OCI-LY7 (cell line): ENCODE results near the gene SCLY. TPM values are rescaled to one million over a fixed set of nuclear protein-coding genes. Genes with fewer than 3 reads are reported as not detected.

Experiments used
- BruUV-seq: library from RNA; stranded (reverse); fragments of 400-500 nt; replicated peaks from 2 replicates; lab custom pipeline; 2021; lab: Mats Ljungman, UMichigan
- CTCF ChIA-PET: fragments of 300-600 bp; sonication (Branson Sonifier 250); formaldehyde crosslinking; loops from one replicate; lab custom pipeline; 2022; ENCODE audit warnings: antibody characterized with exemption; ENCODE audit not compliant: unreplicated experiment; lab: Charles Lee
- POLR2A ChIA-PET: fragments of 300-600 bp; sonication (Branson Sonifier 250); formaldehyde crosslinking; loops from one replicate; lab custom pipeline; 2022; ENCODE audit warnings: antibody characterized with exemption; lab: Charles Lee
- DNase-seq: peaks from one replicate; pipeline ENCODE4 v3.0.0-alpha.2; 2015; ENCODE audit warnings: low spot score
- H2AFZ ChIP-seq: fragments of 200-600 bp; sonication (generic), shearing (Covaris generic); 2 replicates; pipeline ENCODE4 v1.6.1; 2014; ENCODE audit warnings: mild to moderate bottlenecking, antibody characterized with exemption, low read length, moderate library complexity
- H3K27ac ChIP-seq: fragments of 200-600 bp; sonication (generic); 2 replicates; pipeline ENCODE4 v1.5.1; 2014; ENCODE audit warnings: mixed run types, low read depth, mild to moderate bottlenecking, moderate library complexity, low read length, inconsistent platforms; ENCODE audit not compliant: poor library complexity, severe bottlenecking
- H3K36me3 ChIP-seq: fragments of 200-600 bp; sonication (generic); 2 replicates; pipeline ENCODE4 v1.6.1; 2014; ENCODE audit warnings: mild to moderate bottlenecking, antibody characterized with exemption, low read length, moderate library complexity, mixed read lengths; ENCODE audit not compliant: insufficient read depth
- H3K4me1 ChIP-seq: fragments of 200-600 bp; sonication (generic); 2 replicates; pipeline ENCODE4 v1.5.1; 2014; ENCODE audit warnings: mild to moderate bottlenecking, low read length; ENCODE audit not compliant: insufficient read depth, poor library complexity, severe bottlenecking
- H3K4me2 ChIP-seq: fragments of 200-600 bp; sonication (generic); 2 replicates; pipeline ENCODE4 v1.6.1; 2014; ENCODE audit warnings: mild to moderate bottlenecking, low read length
- H3K4me3 ChIP-seq: fragments of 200-600 bp; sonication (generic); 2 replicates; pipeline ENCODE4 v1.5.1; 2014; ENCODE audit warnings: mild to moderate bottlenecking, low read depth, low read length; ENCODE audit not compliant: poor library complexity, severe bottlenecking
- H3K79me2 ChIP-seq: fragments of 200-600 bp; sonication (generic); 2 replicates; pipeline ENCODE4 v1.6.1; 2016; ENCODE audit warnings: low read depth, mild to moderate bottlenecking, low read length, moderate library complexity, mixed read lengths; ENCODE audit not compliant: insufficient read depth
- H3K9me2 ChIP-seq: fragments of 200-600 bp; sonication (generic); 2 replicates; pipeline ENCODE4 v1.6.1; 2016; ENCODE audit warnings: mild to moderate bottlenecking, low read length, mixed read lengths; ENCODE audit not compliant: insufficient read depth
- H3K9me3 ChIP-seq: fragments of 200-600 bp; sonication (generic); 2 replicates; pipeline ENCODE4 v1.6.1; 2014; ENCODE audit warnings: mild to moderate bottlenecking, mixed run types, low read length, mixed read lengths
- H4K20me1 ChIP-seq: fragments of 200-600 bp; sonication (generic); 2 replicates; pipeline ENCODE4 v1.6.1; 2014; ENCODE audit warnings: mild to moderate bottlenecking, antibody characterized with exemption, low read length, moderate library complexity, mixed read lengths; ENCODE audit not compliant: insufficient read depth
- CTCF ChIP-seq: fragments of 200-600 bp; sonication (generic); conservative IDR thresholded peaks from 2 replicates; pipeline ENCODE4 v1.5.1; 2014; ENCODE audit warnings: mild to moderate bottlenecking, antibody characterized with exemption, low read length, moderate library complexity, mixed read lengths
- EZH2phosphoT487 ChIP-seq: fragments of 200-600 bp; sonication (generic); IDR thresholded peaks from 2 replicates; pipeline ENCODE4 v1.6.1; 2018; ENCODE audit warnings: low read depth, borderline replicate concordance, mild to moderate bottlenecking, mixed run types, antibody characterized with exemption, low read length, moderate library complexity, mixed read lengths
- intact Hi-C: fragments of 100-400 bp; cut with micrococcal nuclease; formaldehyde crosslinking; loops from one replicate; pipeline ENCODE4 v1.10.0; 2022; ENCODE audit not compliant: unreplicated experiment
- total RNA-seq, 2 experiments: library from RNA; depleted of rRNA in 1 of 2; stranded (reverse); fragments of >200 nt in 1 of 2; shearing (Covaris generic) in 1 of 2; gene quantifications; 2 replicates each; pipeline ENCODE4 v1.2.3, GENCODE V29; 2014 to 2022

SCLY gene
- total RNA-seq, 2 experiments from 2014 or later, result 29.9 to 41.7 TPM

GRCh38 chr2:238023608-238024007 lies 37.2 kb upstream of the SCLY start:
- H3K4me2 ChIP-seq, result no peak overlapping the region
- no peak overlapping the region for H3K4me3 ChIP-seq
- no peaks in the 10 kb centered on the region for H3K4me1 ChIP-seq
- no peak for DNase-seq
- no peaks in the 10 kb centered on the region for H3K9me2 ChIP-seq
- ChIA-PET CTCF (no interaction called here), POLR2A (no interaction called here)
- BruUV-seq, result no TSS peak
- no peaks in the 10 kb centered on the region for H3K36me3 ChIP-seq
- no peak overlapping the region for H3K27ac ChIP-seq
- intact Hi-C loops, result no loop called here
- TF ChIP-seq CTCF (no peak), EZH2phosphoT487 (no peak)
- H4K20me1 ChIP-seq, result no peaks in the 10 kb centered on the region; the same call in 1 of the 2 replicates
- no peaks in the 10 kb centered on the region for H3K79me2 ChIP-seq
- H3K9me3 ChIP-seq, result no peaks in the 10 kb centered on the region
- H2AFZ ChIP-seq, result no peak overlapping the region

- TF ChIP-seq CTCF (no peak), EZH2phosphoT487 (no peak)
- intact Hi-C loops, result no loop called here
- CTCF ChIA-PET, result no interaction called here
- POLR2A ChIA-PET, result no interaction called here
- no peaks in the 10 kb centered on the region; the same call in 1 of the 2 replicates for H4K20me1 ChIP-seq
- H3K27ac ChIP-seq, result no peak overlapping the region
- H2AFZ ChIP-seq, result no peak overlapping the region
- no peaks in the 10 kb centered on the region for H3K36me3 ChIP-seq
- no peak for DNase-seq
- H3K9me3 ChIP-seq, result no peaks in the 10 kb centered on the region
- BruUV-seq, result no TSS peak
- H3K79me2 ChIP-seq, result no peaks in the 10 kb centered on the region
- H3K4me1 ChIP-seq, result no peaks in the 10 kb centered on the region
- no peak overlapping the region for H3K4me2 ChIP-seq
- no peak overlapping the region for H3K4me3 ChIP-seq
- H3K9me2 ChIP-seq, result no peaks in the 10 kb centered on the region
Observed at GRCh38 chr2:238024986-238025385, 35.8 kb upstream of the SCLY start.

- TF ChIP-seq EZH2phosphoT487 (no peak), CTCF (no peak)
- H3K27ac ChIP-seq, result no peak overlapping the region
- H4K20me1 ChIP-seq, result no peaks in the 10 kb centered on the region; the same call in 1 of the 2 replicates
- CTCF ChIA-PET, result no interaction called here
- POLR2A ChIA-PET, result no interaction called here
- no peak overlapping the region for H3K4me2 ChIP-seq
- no peaks in the 10 kb centered on the region for H3K79me2 ChIP-seq
- H3K36me3 ChIP-seq, result no peaks in the 10 kb centered on the region
- BruUV-seq, result no TSS peak
- no peaks in the 10 kb centered on the region for H3K9me2 ChIP-seq
- H3K9me3 ChIP-seq, result no peaks in the 10 kb centered on the region
- no peak overlapping the region for H3K4me3 ChIP-seq
- intact Hi-C loops, result no loop called here
- H3K4me1 ChIP-seq, result no peaks in the 10 kb centered on the region
- no peak overlapping the region for H2AFZ ChIP-seq
- no peak for DNase-seq
Observed at GRCh38 chr2:238025741-238026360, 35.0 kb upstream of the SCLY start.
